Sigmoid colon (tissue), 4 donors: ENCODE measurements around the gene TIMM17B.

ENCODE experiments used
- CTCF ChIP-seq, 4 experiments: fragments of 450-650 bp in 3 of 4; fragments of 200-600 bp in 1 of 4; IDR thresholded peaks; one replicate each; pipeline ENCODE4 v1.5.1; 2016 to 2019; ENCODE audit warnings: antibody characterized with exemption in 4 of 4, mild to moderate bottlenecking in 3 of 4, moderate library complexity in 2 of 4
- EP300 ChIP-seq, 4 donors: sonication (generic); formaldehyde crosslinking; IDR thresholded peaks; one replicate each; pipeline ENCODE4 v1.6.1; 2017; ENCODE audit warnings: antibody characterized with exemption in 4 of 4
- POLR2A ChIP-seq, 2 donors: fragments of 450-650 bp; IDR thresholded peaks; one replicate each; pipeline ENCODE4 v1.6.1; 2016; ENCODE audit warnings: antibody characterized with exemption in 2 of 2, mild to moderate bottlenecking in 2 of 2, moderate library complexity in 2 of 2
- POLR2AphosphoS5 ChIP-seq, 4 donors: sonication (generic); formaldehyde crosslinking; IDR thresholded peaks; one replicate each; pipeline ENCODE4 v1.6.1; 2017; ENCODE audit warnings: antibody characterized with exemption in 4 of 4

- TF ChIP-seq CTCF (IDR thresholded peaks at IDR 0.05), result no peak
- no peak for TF ChIP-seq EP300 (IDR thresholded peaks at IDR 0.05)
- TF ChIP-seq POLR2AphosphoS5 (IDR thresholded peaks at IDR 0.05), result no peak
- no peak for TF ChIP-seq POLR2A (IDR thresholded peaks at IDR 0.05)
These were observed 17.3 kb upstream of the TIMM17B start for GRCh38 chrX:48914593-48915493.
